ENCODE results near the gene RPTOR. TPM values are rescaled to one million over a fixed set of nuclear protein-coding genes. Genes with fewer than 3 reads are reported as not detected.

Gene RPTOR
- total RNA-seq, 1 experiment from 2014 or later, result 46.2 TPM

GRCh38 chr17:80790021-80790765 is 245.6 kb downstream of the RPTOR start:
- Histone ChIP-seq H3K9ac (ENCODE audit: low read length) (peak overlapping the region; percentile 83), H2AFZ (ENCODE audit: low read length) (no peak overlapping the region), H3K79me2 (ENCODE audit: low read length) (peaks cover 42% of the 10 kb centered on the region), H3K9me2 (replicated peaks; ENCODE audit: low read length) (no peaks in the 10 kb centered on the region), H3K27ac (ENCODE audit: low read length) (peak overlapping the region; percentile 95), H3K4me2 (ENCODE audit: low read length) (peak overlapping the region; percentile 49), H3K9me3 (ENCODE audit: low read length) (no peaks in the 10 kb centered on the region), H3K36me3 (ENCODE audit: low read depth, low read length) (0 out of 2 replicates have a peak, but pooled peaks cover 3% of the 10 kb centered on the region), H3K4me3 (ENCODE audit: low read length) (no peak overlapping the region), H3F3A (ENCODE audit: low read length, unreplicated experiment) (no peaks in the 10 kb centered on the region), H4K20me1 (ENCODE audit: low read length) (no peaks in the 10 kb centered on the region), H3K4me1 (ENCODE audit: insufficient read depth, low read length) (peaks cover 58% of the 10 kb centered on the region), H3K27me3 (ENCODE audit: low read length) (no peaks in the 10 kb centered on the region)
- no peak for DNase-seq
- POLR2A ChIA-PET (ENCODE audit: unreplicated experiment), result no interaction called here
- CTCF ChIA-PET, result no interaction called here
- no peak for TF ChIP-seq EZH2 (IDR thresholded peaks at IDR 0.05; ENCODE audit: low read length, unreplicated experiment)
- no peak for TF ChIP-seq EZH2phosphoT487 (IDR thresholded peaks at IDR 0.05; ENCODE audit: borderline replicate concordance, low read length)
- TF ChIP-seq CTCF (conservative IDR thresholded peaks at IDR 0.05; ENCODE audit: low read depth, low read length), result no peak
- BruUV-seq (replicated peaks), result no TSS peak
- intact Hi-C loops (cut with micrococcal nuclease), result no loop called here
- ATAC-seq, result no peak

- H3K27ac ChIP-seq (ENCODE audit: low read length), result peak overlapping the region; percentile 95
- POLR2A ChIA-PET (ENCODE audit: unreplicated experiment), result interaction anchor here (0.6 to 0.7 kb wide), 3 partner anchors 173 to 972 kb away, joined by 3 to 9 read pairs (median 3); no protein-coding TSS in a partner anchor
- no peaks in the 10 kb centered on the region for H4K20me1 ChIP-seq (ENCODE audit: low read length)
- no peaks in the 10 kb centered on the region for H3K9me2 ChIP-seq (replicated peaks; ENCODE audit: low read length)
- H2AFZ ChIP-seq (ENCODE audit: low read length), result no peak overlapping the region
- no peaks in the 10 kb centered on the region for H3K27me3 ChIP-seq (ENCODE audit: low read length)
- H3K9ac ChIP-seq (ENCODE audit: low read length), result peak overlapping the region; percentile 83
- ATAC-seq (no peak), DNase-seq (no peak)
- TF ChIP-seq EZH2 (IDR thresholded peaks at IDR 0.05; ENCODE audit: low read length, unreplicated experiment) (no peak), CTCF (conservative IDR thresholded peaks at IDR 0.05; ENCODE audit: low read depth, low read length) (no peak), EZH2phosphoT487 (IDR thresholded peaks at IDR 0.05; ENCODE audit: borderline replicate concordance, low read length) (no peak)
- H3K4me3 ChIP-seq (ENCODE audit: low read length), result 0 out of 2 replicates have a peak overlapping the region, but pooled peaks have one; percentile 2
- H3K4me1 ChIP-seq (ENCODE audit: insufficient read depth, low read length), result peaks cover 58% of the 10 kb centered on the region
- H3K9me3 ChIP-seq (ENCODE audit: low read length), result no peaks in the 10 kb centered on the region
- BruUV-seq (replicated peaks), result TSS peak; percentile 69
- H3F3A ChIP-seq (ENCODE audit: low read length, unreplicated experiment), result no peaks in the 10 kb centered on the region
- peak overlapping the region; percentile 67 for H3K4me2 ChIP-seq (ENCODE audit: low read length)
- H3K36me3 ChIP-seq (ENCODE audit: low read depth, low read length), result 0 out of 2 replicates have a peak, but pooled peaks cover 7% of the 10 kb centered on the region
- peaks cover 42% of the 10 kb centered on the region for H3K79me2 ChIP-seq (ENCODE audit: low read length)
- CTCF ChIA-PET, result no interaction called here
- intact Hi-C loops (cut with micrococcal nuclease), result no loop called here
These were observed 246.5 kb downstream of the RPTOR start for GRCh38 chr17:80790981-80791742.
